ENCODE data around the gene ABCA12.

The ABCA12 gene

DNA sequence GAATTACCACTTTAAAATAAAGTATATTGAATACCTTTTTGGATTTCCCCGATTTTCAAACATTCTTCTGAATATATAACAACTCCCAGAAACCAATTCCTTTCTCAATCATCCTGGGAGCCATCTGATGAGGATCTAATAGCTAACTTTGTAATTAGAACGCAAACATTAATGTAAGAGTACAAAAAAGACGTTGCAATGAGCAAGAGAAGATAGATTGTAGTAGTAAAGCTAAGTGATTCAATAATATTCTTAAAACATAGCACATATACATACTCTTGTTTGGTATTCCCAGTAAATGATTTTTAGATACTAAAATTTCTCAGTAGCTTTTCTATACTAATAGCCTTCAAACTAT, 1.1 kb downstream of the ABCA12 start:
- no peak for DNase-seq (ENCODE audit: extremely low read depth in 1 of 2, low read depth in 1 of 2)

DNA sequence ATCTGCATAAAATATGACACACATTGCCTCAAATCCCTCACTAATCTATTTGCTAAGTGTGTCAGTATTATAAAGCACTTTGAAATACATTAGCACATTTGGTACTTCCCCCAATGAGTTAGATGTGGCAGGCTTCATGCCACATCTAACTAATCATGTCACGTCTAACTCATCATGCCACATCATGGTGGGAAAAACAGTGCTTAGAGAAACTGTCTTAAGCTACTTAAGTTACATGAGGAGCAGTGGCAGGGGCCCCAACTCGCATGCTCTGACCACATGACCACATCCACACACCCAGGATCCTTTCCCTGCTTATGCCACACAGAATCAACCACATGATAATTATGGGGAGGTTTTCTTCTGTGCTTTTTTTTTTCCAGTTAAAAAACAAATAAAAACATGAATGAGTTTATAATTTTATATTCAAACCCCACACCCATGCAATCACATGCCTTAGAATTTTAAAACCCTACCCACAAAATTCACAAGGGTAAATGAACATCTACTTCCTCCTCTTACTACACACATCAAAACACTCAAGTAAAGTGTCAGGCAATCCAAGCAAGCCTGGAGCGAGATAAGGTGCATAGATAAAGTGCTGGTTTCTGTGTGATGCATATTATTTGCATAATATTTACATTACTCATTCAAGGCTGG, 1.6 kb downstream of the ABCA12 start:
- peak in 1 of 2 donors; percentile 6 for DNase-seq (ENCODE audit: extremely low read depth in 1 of 2, low read depth in 1 of 2)

DNA sequence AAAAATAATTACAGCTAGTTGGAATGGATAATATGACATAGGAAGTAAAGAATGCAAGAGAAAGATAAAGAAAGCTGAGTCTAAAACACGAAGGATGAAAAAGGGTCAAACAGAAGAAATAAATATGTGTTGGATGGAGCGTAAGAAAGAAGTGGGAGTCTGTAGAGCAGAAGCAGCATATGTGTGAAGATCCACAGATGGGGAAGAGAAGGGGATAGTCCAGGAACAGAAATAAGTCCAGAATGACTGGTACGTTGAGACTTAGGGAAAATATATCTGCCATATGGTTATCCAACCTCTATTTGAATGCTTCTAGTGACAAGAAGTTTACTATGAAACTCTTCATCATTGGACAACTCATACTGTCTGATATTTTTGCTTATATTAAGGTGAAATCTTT, 18.0 kb downstream of the ABCA12 start:
- DNase-seq (ENCODE audit: extremely low read depth in 1 of 2, low read depth in 1 of 2) = no peak

DNA sequence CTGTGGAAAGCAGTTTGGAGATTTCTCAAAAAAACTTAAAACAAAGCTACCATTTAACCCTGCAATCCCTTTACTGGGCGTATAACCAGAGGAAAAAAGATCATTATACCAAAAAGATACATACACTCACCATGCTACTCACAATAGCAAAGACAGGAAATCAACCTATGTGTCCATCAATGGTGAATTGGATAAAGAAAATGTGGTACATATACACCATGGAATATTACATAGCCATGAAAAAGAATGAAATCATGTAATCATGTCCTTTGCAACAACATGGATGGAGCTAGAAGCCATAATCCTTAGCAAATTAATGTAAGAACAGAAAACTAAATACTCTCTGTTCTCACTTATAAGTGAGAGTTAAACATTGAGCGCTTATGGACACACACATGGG, 18.6 kb downstream of the ABCA12 start:
- no peak for DNase-seq (ENCODE audit: extremely low read depth in 1 of 2, low read depth in 1 of 2)

DNA sequence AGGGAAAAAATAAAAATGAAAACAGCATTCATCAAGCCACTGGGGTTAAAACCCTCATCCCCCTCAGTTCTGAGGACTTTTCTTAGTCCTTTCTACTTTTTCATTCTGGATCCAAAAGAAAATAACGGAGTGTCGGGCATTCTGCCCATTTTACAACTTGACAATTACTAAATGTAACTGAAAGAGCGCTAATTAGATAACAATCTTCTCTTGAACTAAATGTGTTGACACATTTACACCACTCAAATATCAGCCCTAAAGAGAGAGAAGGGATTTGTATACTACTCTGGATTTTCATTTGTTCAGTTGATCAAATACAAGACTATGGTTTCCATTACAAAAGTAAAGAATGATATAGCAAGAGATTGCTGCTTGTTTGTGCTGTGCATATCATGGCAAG, 27.5 kb downstream of the ABCA12 start:
- DNase-seq (ENCODE audit: extremely low read depth in 1 of 2, low read depth in 1 of 2) = no peak

DNA sequence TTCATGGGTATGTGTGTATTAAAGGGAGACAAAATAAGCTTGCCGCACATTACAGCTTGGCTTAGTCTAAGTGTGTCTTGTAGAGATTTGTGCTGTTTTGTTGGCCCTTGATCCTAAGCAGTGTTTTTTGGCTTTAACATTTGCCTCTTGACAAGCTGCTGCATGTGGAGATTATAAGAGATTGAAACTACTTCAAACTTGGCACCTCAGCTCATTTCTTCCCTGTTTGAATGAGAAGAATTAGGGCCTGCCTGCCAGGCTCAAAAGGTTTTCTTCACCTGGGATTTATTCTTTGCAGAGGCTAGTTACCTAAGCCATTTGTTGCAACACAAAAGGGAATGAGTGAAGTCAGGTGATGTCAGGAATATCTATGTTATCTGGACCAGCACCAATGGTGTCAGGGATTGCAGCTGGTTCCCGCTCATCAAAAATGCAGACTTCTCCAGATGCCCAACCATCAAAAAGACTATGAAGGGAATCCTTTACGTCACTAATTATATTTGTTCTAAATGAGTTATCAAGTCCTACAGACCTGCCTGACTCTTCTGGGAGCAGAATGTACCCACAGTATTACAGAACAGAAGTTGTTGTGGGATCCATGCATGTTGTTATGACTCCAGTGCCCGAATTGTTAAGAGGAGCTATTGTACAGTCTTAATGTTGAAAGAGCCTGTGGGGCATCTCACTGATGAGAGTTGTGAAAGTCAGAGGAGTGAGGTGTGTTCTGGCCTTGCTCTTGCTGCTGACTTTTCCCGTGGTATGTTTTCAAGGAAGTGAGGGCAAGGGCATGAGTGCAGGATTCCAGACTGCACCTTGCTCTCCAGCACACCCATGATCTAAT, 31.0 kb downstream of the ABCA12 start:
- DNase-seq (ENCODE audit: extremely low read depth in 1 of 2, low read depth in 1 of 2) = no peak

DNA sequence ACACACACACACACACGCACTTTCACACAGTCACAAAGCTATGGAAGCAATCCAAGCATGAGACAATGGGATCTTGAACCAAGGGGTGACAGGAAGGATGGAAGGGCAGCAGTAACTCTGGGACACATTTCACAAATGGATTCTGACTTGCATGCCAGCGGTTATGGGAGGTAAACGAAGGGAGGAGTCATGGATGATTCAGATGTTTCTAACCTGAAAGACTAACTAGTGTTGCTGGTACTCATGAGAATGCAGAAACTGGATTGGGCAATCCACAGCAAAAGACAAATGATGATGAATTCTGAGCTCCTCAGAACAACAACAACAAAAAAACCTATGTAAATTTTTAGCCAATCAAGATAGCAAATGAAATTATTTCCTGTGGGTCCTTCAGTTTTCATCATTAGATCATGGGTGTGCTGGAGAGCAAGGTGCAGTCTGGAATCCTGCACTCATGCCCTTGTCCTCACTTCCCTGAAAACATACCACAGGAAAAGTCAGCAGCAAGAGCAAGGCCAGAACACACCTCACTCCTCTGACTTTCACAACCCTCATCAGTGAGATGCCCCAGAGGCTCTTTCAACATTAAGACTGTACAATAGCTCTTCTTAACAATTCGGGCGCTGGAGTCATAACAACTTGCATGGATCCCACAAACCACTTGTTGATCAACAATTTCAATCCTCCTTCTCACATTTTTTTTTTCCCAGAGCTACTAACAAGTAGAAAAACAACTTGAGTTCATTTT, 32.6 kb downstream of the ABCA12 start:
- no peak for DNase-seq (ENCODE audit: extremely low read depth in 1 of 2, low read depth in 1 of 2)

DNA sequence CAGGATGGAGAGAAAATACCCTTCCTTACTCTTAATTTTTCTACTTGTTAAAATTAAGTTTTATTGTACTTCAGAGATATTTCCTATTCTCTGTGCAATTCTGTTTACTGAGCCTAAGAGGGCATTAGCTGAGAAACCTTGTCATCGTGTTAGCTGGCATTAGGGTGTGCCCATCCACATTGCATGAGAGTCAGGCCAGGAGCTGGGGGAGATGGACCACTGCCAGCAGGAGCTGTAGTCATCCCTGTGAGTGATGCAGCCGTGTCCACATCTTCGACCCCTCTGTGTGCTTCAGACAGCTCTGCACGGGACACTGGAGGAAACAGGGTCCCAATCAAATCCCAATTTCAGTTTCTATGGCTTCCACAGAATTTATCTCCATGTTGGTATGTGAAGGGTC, 34.2 kb downstream of the ABCA12 start:
- DNase-seq (ENCODE audit: extremely low read depth in 1 of 2, low read depth in 1 of 2) = no peak

DNA sequence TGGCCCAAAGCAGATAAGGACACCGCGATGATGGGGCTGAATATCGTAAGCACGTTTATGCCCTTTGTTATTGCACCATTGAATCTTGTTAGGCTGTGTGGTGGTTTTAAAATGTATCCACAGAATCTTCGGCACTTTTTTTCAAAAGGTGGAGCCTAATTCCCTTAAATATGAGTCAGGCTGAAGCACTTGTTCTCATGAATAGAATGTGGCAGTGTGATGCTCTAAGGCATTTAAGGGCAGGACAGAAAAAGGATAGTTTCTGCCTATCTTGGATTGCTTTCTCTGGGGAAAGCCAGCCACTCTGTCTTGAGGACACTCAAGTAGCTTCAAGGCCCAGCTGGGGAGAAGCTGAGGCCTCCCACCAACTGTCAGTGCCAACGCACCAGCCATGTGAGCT, 39.6 kb downstream of the ABCA12 start:
- no peak for DNase-seq (ENCODE audit: extremely low read depth in 1 of 2, low read depth in 1 of 2)

DNA sequence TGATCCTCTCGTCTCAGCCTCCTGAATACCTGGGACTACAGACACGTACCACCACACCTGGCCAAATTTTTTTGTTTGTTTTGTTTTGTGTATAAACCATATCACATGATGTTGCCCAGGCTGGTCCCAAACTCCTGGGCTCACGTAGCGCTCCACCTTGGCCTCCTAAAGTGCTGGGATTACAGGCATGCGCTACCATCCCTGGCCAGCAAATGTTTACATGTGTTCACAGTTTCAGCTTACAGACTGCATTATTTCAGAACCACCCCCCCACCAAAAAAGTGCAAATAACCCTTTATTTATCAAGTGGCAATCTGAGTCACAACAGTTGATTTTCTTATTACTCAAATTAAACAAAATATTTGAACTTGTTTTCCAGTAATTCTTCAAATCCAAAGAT, 54.3 kb downstream of the ABCA12 start:
- no peak for DNase-seq (ENCODE audit: extremely low read depth in 1 of 2, low read depth in 1 of 2)

DNA sequence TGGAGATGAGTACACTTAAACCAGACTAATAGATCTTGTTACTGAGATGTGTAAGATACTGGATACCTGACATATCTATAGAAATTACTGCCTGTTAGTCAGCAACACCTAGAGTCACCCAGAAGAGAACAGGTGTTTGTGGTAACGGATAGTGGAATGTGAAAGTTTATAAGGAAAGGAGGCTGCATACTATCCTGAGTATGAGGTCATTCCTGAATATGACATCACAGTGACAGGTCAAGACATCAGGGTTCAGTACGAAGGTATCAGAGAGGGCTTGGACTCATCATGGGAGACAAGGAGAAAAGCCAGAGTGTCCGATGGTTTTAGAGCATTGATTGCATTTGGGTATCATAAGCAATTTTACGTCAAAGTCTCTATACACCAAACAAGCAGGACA, 55.3 kb downstream of the ABCA12 start:
- no peak for DNase-seq (ENCODE audit: extremely low read depth in 1 of 2, low read depth in 1 of 2)

DNA sequence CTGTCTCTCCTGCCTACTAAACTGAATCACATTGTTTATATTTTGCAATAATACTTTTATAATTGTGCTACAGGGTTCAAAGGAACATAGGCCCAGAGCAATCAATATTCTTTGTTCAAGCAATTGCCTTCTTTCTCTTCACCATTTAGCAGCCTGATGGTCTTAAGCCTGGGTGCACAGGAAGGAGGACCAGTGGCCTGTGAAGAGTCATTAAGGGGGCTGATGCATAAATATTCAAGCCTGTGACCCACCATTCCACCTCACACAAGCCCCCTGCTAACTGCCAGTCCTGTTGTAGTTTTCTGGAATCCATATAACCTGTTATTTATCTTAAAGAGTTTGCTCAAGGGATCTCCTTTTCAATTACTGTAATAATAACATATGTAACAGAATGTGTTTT, 56.0 kb downstream of the ABCA12 start:
- no peak for DNase-seq (ENCODE audit: extremely low read depth in 1 of 2, low read depth in 1 of 2)

DNA sequence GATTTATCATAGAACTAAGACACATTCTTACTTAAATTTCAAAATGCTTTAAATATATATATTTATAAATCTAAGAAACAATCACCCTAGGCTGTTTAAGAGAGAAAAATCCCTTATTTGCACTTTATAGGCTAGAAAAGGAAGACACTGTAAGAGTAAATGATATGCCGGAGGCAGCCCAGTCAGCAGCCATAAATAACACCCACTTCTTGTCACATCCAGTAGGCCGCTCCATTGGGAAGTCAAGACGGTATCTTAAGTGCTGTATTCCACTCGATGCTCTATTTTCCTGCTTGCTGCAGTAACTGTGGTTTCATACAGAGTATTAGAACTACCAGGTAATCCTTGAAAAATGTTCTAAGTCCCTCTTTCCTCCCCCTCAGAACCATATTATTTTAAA, 57.9 kb downstream of the ABCA12 start:
- no peak for DNase-seq (ENCODE audit: extremely low read depth in 1 of 2, low read depth in 1 of 2)

DNA sequence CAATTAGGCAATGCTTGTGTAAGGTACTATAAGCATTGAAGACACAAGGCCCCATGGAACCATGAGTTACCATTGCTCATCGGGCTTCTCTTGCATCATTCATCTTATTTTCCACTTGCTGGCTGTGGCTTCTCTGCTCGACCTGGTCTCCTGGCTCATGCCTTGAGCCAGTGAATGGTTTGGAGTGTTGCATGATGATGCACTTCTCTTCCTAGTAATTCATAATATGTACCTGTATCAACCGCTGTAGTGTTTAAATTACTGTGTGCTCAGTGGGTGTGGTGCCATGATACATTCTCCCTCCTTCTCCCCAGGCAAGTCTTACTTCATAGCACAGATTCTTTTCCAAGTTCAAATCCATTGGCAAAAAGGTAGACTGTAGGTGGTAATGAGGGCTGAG, 66.8 kb downstream of the ABCA12 start:
- DNase-seq (ENCODE audit: extremely low read depth in 1 of 2, low read depth in 1 of 2) = no peak

DNA sequence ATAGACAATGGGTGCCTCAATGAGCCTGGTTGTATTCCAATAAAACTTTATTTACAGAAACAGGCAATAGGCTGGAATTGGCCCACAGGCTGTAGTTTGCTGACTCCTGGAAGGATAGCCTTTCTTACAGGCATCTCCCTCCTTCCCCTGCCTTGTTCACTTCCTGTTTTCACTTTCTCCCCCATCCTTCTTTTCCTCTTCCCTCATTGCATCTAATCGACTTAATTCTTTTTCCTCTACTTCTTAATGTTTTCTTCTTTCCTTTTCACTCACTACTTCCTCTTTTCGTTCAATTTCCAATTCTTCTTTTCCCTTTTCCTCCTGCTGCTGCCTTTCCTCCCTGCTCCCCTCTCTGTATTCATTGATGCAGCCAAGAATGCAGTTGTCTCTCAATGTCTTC, 70.0 kb downstream of the ABCA12 start:
- no peak for DNase-seq (ENCODE audit: extremely low read depth in 1 of 2, low read depth in 1 of 2)

DNA sequence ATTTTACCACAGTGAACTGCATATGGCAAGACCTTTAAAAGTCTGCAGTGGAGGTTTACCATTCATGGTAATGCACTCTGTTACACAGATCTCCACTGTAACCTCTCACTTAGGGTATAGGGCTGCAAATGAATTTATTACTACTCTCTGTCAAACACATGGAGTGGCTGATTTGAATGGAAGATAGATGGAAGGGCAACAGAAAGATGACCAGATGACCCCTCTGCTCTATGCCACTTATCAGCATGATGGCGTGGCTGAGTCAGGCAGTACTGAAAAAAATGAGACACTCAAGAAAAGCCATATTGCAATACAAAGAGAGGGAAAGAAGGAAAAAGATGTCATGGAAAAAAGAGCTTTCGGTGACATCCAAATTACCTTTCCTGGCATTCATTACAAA, 72.3 kb downstream of the ABCA12 start:
- no peak for DNase-seq (ENCODE audit: extremely low read depth in 1 of 2, low read depth in 1 of 2)

DNA sequence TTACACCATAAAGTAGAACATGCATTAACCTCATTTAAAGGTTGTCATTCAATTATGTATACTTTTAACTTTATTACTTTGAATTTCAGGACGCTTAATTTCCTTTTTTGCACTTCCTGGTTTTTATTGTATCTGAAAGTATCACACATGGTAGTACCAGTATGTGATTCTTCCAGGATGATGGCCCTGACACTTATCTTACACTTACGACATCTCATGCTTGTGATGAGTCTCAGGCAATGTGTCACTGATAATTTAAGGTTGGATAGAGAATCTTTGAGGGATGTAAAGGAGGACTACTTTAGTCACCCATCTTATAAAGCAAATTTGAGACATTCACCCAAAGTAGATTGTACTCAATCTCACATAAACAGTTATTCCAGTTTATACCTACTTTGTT, 74.9 kb downstream of the ABCA12 start:
- DNase-seq (ENCODE audit: extremely low read depth in 1 of 2, low read depth in 1 of 2) = no peak

DNA sequence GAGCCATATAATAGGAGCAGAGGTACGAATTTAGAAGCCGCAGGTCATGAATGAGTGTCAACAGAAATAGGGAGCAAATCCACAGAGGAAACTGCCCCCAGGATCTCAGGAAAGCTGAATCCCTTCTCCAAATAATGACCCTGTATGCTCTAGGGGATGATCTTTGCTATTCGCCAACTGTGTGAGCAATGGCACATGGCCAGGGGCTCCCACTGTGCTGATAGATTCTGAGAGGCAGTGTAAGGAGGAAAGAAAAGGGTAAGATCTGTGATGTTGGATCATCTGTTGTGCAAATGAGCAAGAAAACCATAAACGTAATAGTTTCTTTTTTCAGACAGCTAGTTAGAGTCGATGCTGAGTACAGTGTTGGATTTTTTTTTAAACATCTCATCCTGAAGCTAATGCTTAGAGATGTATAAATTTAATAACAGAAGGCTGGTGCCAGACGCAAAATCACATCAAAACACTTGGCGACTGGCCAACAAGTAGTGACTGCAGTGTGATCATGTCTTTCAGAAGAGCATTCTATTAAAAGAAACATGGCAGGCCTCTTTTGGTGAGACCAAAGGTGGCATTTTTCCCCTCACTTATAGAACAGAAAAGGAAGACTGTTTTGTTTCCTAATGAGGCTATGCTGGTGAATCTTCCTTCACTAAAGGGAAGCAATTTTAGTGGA, 77.4 kb downstream of the ABCA12 start:
- DNase-seq (ENCODE audit: extremely low read depth in 1 of 2, low read depth in 1 of 2) = no peak

DNA sequence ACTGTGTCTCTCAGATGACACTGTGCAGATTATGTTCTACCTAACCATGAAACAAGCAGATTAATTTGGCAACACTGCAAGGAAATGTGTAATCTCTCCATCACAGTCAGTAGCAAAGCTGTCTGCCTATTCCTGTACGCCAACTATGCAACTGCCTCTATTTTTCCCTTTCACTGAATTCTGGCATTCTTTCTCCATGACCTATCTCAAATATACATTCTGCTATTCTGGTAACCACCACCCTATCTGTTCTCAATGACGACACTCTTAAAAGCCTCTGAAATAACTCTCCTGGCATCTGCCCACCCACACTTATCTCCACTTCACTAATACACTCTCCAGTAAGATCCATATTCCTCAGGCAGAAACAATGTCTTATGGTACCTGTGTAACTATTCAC, 78.7 kb downstream of the ABCA12 start:
- no peak for DNase-seq (ENCODE audit: extremely low read depth in 1 of 2, low read depth in 1 of 2)

DNA sequence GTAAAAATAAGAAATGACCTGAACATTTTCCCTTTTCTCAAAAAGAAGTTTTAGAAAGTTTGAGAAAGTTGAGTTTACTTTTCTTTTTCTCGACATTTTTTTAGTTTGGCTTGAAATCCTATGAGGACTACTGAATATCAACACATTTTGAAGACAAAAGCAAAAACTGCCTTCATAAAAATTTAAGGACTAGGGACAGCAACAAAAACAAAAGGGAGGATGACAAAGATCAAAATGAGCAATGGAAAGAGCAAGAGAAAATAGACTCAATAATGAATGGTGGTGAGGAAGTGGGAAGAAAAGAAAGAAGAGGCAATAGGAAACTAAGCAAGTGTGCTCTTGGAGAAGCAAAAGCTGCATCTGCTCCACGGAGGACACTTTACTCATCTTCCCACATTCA, 82.5 kb downstream of the ABCA12 start:
- no peak for DNase-seq (ENCODE audit: extremely low read depth in 1 of 2, low read depth in 1 of 2)

DNA sequence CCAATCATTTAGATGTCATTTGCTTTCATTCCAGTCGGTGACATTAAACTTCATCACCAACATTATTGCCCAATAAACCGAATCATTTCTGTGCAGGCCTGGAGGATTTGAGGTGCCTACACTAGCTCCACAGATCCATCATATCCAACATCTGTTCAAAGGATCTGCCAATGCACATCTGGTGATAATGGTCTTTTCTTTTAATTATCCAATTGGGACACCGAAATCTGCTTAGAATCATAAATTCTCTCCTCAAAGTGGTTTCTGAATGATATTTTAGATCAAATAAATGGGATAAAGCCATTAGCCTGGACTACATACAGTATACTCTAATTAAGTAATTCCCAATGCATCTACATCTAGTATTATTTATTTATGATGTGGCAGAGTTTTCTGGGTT, 85.6 kb downstream of the ABCA12 start:
- DNase-seq (ENCODE audit: extremely low read depth in 1 of 2, low read depth in 1 of 2) = no peak

Measured in stimulated activated CD8-positive, alpha-beta memory T cell treated with anti-CD3 and anti-CD28 coated beads, Interleukin-7, amount 100 ng/mL, for 48 hours (primary cell).